Urothelium cell line (cell line): ENCODE measurements around the gene MED15.
A peak's percentile ranks its signal among the peaks of the same experiment; 100 is the strongest.

Experiments used
- DNase-seq: peaks from one replicate; pipeline ENCODE4 v3.0.0; 2011; ENCODE audit warnings: low spot score, mixed read lengths
- FAIRE-seq: peaks from 2 replicates; lab custom pipeline; 2011; peaks lifted over from hg19 to GRCh38; lab: Jason Lieb, UNC

Gene MED15

GRCh38 chr22:20580611-20581502 is 73.4 kb downstream of the MED15 start:
- no peak for DNase-seq
- no peak for FAIRE-seq

- DNase-seq (no peak), FAIRE-seq (peak; percentile 63)
These were observed 74.2 kb downstream of the MED15 start for GRCh38 chr22:20581503-20582170.

GRCh38 chr22:20582171-20582511 is 74.7 kb downstream of the MED15 start:
- no peak for DNase-seq
- FAIRE-seq = peak; percentile 74

- no peak for FAIRE-seq
- DNase-seq = no peak
These were observed 75.3 kb downstream of the MED15 start for GRCh38 chr22:20582520-20583361.

GRCh38 chr22:20583471-20583922 is 76.1 kb downstream of the MED15 start:
- DNase-seq (no peak), FAIRE-seq (no peak)

GRCh38 chr22:20584029-20584871 is 76.8 kb downstream of the MED15 start:
- no peak for DNase-seq
- no peak for FAIRE-seq

GRCh38 chr22:20584872-20585638 is 77.6 kb downstream of the MED15 start:
- DNase-seq (no peak), FAIRE-seq (peak; percentile 69)

GRCh38 chr22:20585639-20586402 is 78.4 kb downstream of the MED15 start:
- DNase-seq = no peak
- FAIRE-seq = no peak

GRCh38 chr22:20586403-20586745 is 79.0 kb downstream of the MED15 start:
- FAIRE-seq (no peak), DNase-seq (no peak)

GRCh38 chr22:20587206-20587958 is 80.0 kb downstream of the MED15 start:
- no peak for FAIRE-seq

GRCh38 chr22:20588092-20588842 is 80.9 kb downstream of the MED15 start:
- FAIRE-seq (no peak), DNase-seq (no peak)

More at GRCh38 chr22:20587206-20587958, 80.0 kb downstream of the MED15 start:
- DNase-seq = no peak

- FAIRE-seq (no peak), DNase-seq (no peak)
These were observed 81.6 kb downstream of the MED15 start for GRCh38 chr22:20588843-20589581.

GRCh38 chr22:20589614-20590476 is 82.4 kb downstream of the MED15 start:
- peak; percentile 35 for FAIRE-seq

GRCh38 chr22:20590477-20591294 is 83.3 kb downstream of the MED15 start:
- no peak for DNase-seq
- FAIRE-seq = no peak

More at GRCh38 chr22:20589614-20590476, 82.4 kb downstream of the MED15 start:
- DNase-seq = no peak

- FAIRE-seq (no peak), DNase-seq (no peak)
These were observed 83.9 kb downstream of the MED15 start for GRCh38 chr22:20591295-20591645.
